H1 (cell line): ENCODE results near the gene SIPA1L3. TPM values are rescaled to one million over a fixed set of nuclear protein-coding genes. Genes with fewer than 3 reads are reported as not detected.

Experiments used
- CTCF ChIA-PET: fragments of 300-600 bp; sonication (Branson Sonifier 250); formaldehyde crosslinking; loops from one replicate; lab custom pipeline; 2021; ENCODE audit not compliant: partially characterized antibody; lab: Charles Lee
- POLR2A ChIA-PET: fragments of 300-600 bp; sonication (Branson Sonifier 250); formaldehyde crosslinking; loops from one replicate; lab custom pipeline; 2021; ENCODE audit warnings: inconsistent platforms; ENCODE audit not compliant: partially characterized antibody; lab: Charles Lee
- DNase-seq, 2 experiments: peaks; one replicate each; pipeline versions ENCODE4 v3.0.0 to v3.0.0-alpha.2; 2010 to 2022; ENCODE audit warnings: low spot score in 2 of 2, low read depth in 1 of 2, mixed read lengths in 1 of 2
- FAIRE-seq: peaks from 2 replicates; lab custom pipeline; 2011; peaks lifted over from hg19 to GRCh38; lab: Jason Lieb, UNC
- H2AFZ ChIP-seq: 2 replicates; pipeline ENCODE4 v1.8.1; 2012; ENCODE audit warnings: low read length, inconsistent platforms
- H2AK5ac ChIP-seq: 2 replicates; pipeline ENCODE4 v1.6.1; 2013; ENCODE audit warnings: low read depth, low read length
- H2BK120ac ChIP-seq: replicated peaks from 2 replicates; pipeline ENCODE3; 2013; ENCODE audit warnings: low read depth, low read length, inconsistent platforms
- H2BK12ac ChIP-seq: 2 replicates; pipeline ENCODE4 v1.6.1; 2013; ENCODE audit warnings: low read depth, low read length
- H2BK15ac ChIP-seq: 2 replicates; pipeline ENCODE4 v1.6.1; 2013; ENCODE audit warnings: low read length
- H2BK20ac ChIP-seq: 2 replicates; pipeline ENCODE4 v1.6.1; 2013; ENCODE audit warnings: low read length
- H2BK5ac ChIP-seq: 2 replicates; pipeline ENCODE4 v1.6.1; 2013; ENCODE audit warnings: low read depth, low read length
- H3K14ac ChIP-seq: 2 replicates; pipeline ENCODE4 v1.6.1; 2013; ENCODE audit warnings: inconsistent platforms; ENCODE audit not compliant: insufficient read length
- H3K18ac ChIP-seq: 2 replicates; pipeline ENCODE4 v1.6.1; 2013; ENCODE audit warnings: low read length; ENCODE audit errors: extremely low read depth
- H3K23ac ChIP-seq: 2 replicates; pipeline ENCODE4 v1.6.1; 2013; ENCODE audit warnings: inconsistent platforms; ENCODE audit not compliant: insufficient read length
- H3K23me2 ChIP-seq: 2 replicates; pipeline ENCODE4 v1.6.1; 2013; ENCODE audit warnings: low read depth, low read length
- H3K27ac ChIP-seq: 2 replicates; pipeline ENCODE4 v1.6.1; 2011; ENCODE audit warnings: low read depth, low read length, inconsistent platforms
- H3K27me3 ChIP-seq, 4 experiments: replicated peaks in 1 of 4; 1 replicate in 1 of 4; 2 replicates in 3 of 4; pipeline versions ENCODE4 v1.6.1 to v1.8.1; 2011 to 2013; ENCODE audit warnings: low read length in 3 of 4, mild to moderate bottlenecking in 3 of 4, inconsistent platforms in 2 of 4, mixed read lengths in 2 of 4, moderate library complexity in 1 of 4; ENCODE audit not compliant: control insufficient read depth in 3 of 4, insufficient read depth in 3 of 4; ENCODE audit errors: extremely low read depth in 1 of 4
- H3K36me3 ChIP-seq, 4 experiments: 2 replicates each; pipeline versions ENCODE4 v1.6.1 to v1.8.1; 2011 to 2013; ENCODE audit warnings: mild to moderate bottlenecking in 4 of 4, low read length in 3 of 4, moderate library complexity in 2 of 4, control low read depth in 1 of 4, inconsistent platforms in 1 of 4; ENCODE audit not compliant: insufficient read depth in 4 of 4, control insufficient read depth in 2 of 4
- H3K4ac ChIP-seq: replicated peaks from 2 replicates; pipeline ENCODE3; 2013; ENCODE audit warnings: low read length, low read depth, mixed read lengths, inconsistent platforms; ENCODE audit not compliant: insufficient read length
- H3K4me1 ChIP-seq, 4 experiments: replicated peaks in 1 of 4; 1 replicate in 1 of 4; 2 replicates in 3 of 4; pipeline versions ENCODE4 v1.6.1 to v1.8.1; 2011 to 2013; ENCODE audit warnings: low read length in 3 of 4, inconsistent platforms in 2 of 4, mixed read lengths in 1 of 4; ENCODE audit not compliant: insufficient read depth in 4 of 4, control insufficient read depth in 3 of 4
- H3K4me2 ChIP-seq, 2 experiments: 2 replicates each; pipeline versions ENCODE4 v1.6.1 to v1.8.1; 2011 to 2013; ENCODE audit warnings: low read depth in 2 of 2, low read length in 2 of 2, control low read depth in 1 of 2, inconsistent platforms in 1 of 2, mild to moderate bottlenecking in 1 of 2; ENCODE audit not compliant: insufficient read depth in 1 of 2
- H3K4me3 ChIP-seq, 4 experiments: fragments of 200-600, 300-600 bp in 1 of 4; sonication (generic), shearing (Covaris generic), sonication (Bioruptor Twin) in 1 of 4; 2 replicates each; pipeline versions ENCODE4 v1.5.1 to v1.8.1; 2011 to 2016; ENCODE audit warnings: low read length in 4 of 4, low read depth in 3 of 4, control low read depth in 2 of 4, inconsistent platforms in 2 of 4, mild to moderate bottlenecking in 2 of 4, mixed read lengths in 1 of 4, moderate library complexity in 1 of 4; ENCODE audit not compliant: insufficient read depth in 2 of 4; ENCODE audit errors: extremely low read depth in 1 of 4
- H3K56ac ChIP-seq: replicated peaks from 2 replicates; pipeline ENCODE3; 2013; ENCODE audit warnings: low read depth, mild to moderate bottlenecking, mixed read lengths, low read length, inconsistent platforms; ENCODE audit not compliant: insufficient read length
- H3K79me1 ChIP-seq: 2 replicates; pipeline ENCODE4 v1.6.1; 2013; ENCODE audit warnings: low read depth, low read length, control low read depth
- H3K79me2 ChIP-seq, 2 experiments: 2 replicates each; pipeline versions ENCODE4 v1.6.1 to v1.8.1; 2012 to 2013; ENCODE audit warnings: low read length in 2 of 2, mild to moderate bottlenecking in 2 of 2, inconsistent platforms in 1 of 2; ENCODE audit not compliant: insufficient read depth in 2 of 2, control insufficient read depth in 1 of 2
- H3K9ac ChIP-seq, 4 experiments: replicated peaks in 1 of 4; 1 replicate in 1 of 4; 2 replicates in 3 of 4; pipeline versions ENCODE4 v1.6.1 to v1.8.1; 2011 to 2013; ENCODE audit warnings: low read depth in 3 of 4, low read length in 3 of 4, control low read depth in 2 of 4, mild to moderate bottlenecking in 2 of 4, moderate library complexity in 2 of 4, inconsistent platforms in 1 of 4; ENCODE audit errors: extremely low read depth in 1 of 4
- H3K9me3 ChIP-seq, 2 experiments: 2 replicates each; pipeline versions ENCODE4 v1.6.1 to v1.8.1; 2012 to 2013; ENCODE audit warnings: mild to moderate bottlenecking in 2 of 2, moderate library complexity in 2 of 2, control low read depth in 1 of 2, inconsistent platforms in 1 of 2, low read depth in 1 of 2, low read length in 1 of 2, mixed read lengths in 1 of 2; ENCODE audit not compliant: insufficient read depth in 2 of 2
- H4K20me1 ChIP-seq, 2 experiments: replicated peaks in 1 of 2; 2 replicates each; pipeline versions ENCODE3 to v1.8.1; 2011 to 2013; ENCODE audit warnings: inconsistent platforms in 2 of 2, low read length in 2 of 2, mild to moderate bottlenecking in 1 of 2; ENCODE audit not compliant: insufficient read depth in 2 of 2, control insufficient read depth in 1 of 2
- H4K5ac ChIP-seq: 2 replicates; pipeline ENCODE4 v1.6.1; 2013; ENCODE audit warnings: low read length, low read depth, mixed read lengths, inconsistent platforms; ENCODE audit not compliant: insufficient read length
- H4K8ac ChIP-seq: 2 replicates; pipeline ENCODE4 v1.8.0; 2013; ENCODE audit warnings: mild to moderate bottlenecking, moderate library complexity, low read length, inconsistent platforms; ENCODE audit not compliant: insufficient read depth; ENCODE audit errors: extremely low read depth
- H4K91ac ChIP-seq: replicated peaks from 2 replicates; pipeline ENCODE3; 2013; ENCODE audit warnings: low read length, mixed read lengths, inconsistent platforms; ENCODE audit not compliant: insufficient read length
- GABPA ChIP-seq: IDR thresholded peaks from 2 replicates; pipeline ENCODE4 v1.6.1; 2011; ENCODE audit warnings: mild to moderate bottlenecking, low read length, moderate library complexity, borderline replicate concordance; ENCODE audit not compliant: insufficient read depth
- KDM1A ChIP-seq: fragments of 200-600, 300-600 bp; sonication (generic); IDR thresholded peaks from 2 replicates; pipeline ENCODE4 v1.7.1; 2016; ENCODE audit warnings: mild to moderate bottlenecking, low read length, borderline replicate concordance
- WGBS, 2 experiments: shearing (Covaris generic) in 1 of 2; methylation state at CpG; one replicate each; pipeline versions ENCODE4 v1.1.6 to v1.1.7; 2013 to 2015; ENCODE audit warnings: low lambda C conversion rate in 2 of 2, mixed read lengths in 2 of 2, inconsistent platforms in 1 of 2, low coverage in 1 of 2, missing lambda C conversion rate in 1 of 2; ENCODE audit not compliant: insufficient replicate concordance in 2 of 2, insufficient coverage in 1 of 2, insufficient read length in 1 of 2; ENCODE audit errors: extremely low coverage in 1 of 2, missing lambda C conversion rate in 1 of 2; 5-methylcytosine and 5-hydroxymethylcytosine counted together
- polyA plus RNA-seq, 7 experiments: library from polyadenylated mRNA; depleted of rRNA in 3 of 7; stranded (reverse) in 5 of 7; unstranded in 2 of 7; fragments of >200 nt in 5 of 7; fragments of 200-250 nt in 2 of 7; gene quantifications; 1 replicate in 5 of 7; 2 replicates in 1 of 7; 4 replicates in 1 of 7; pipeline versions ENCODE4 v1.2.1 to v1.2.3, GENCODE V29; 2011 to 2013; ENCODE audit warnings: missing spikeins in 2 of 7, mixed read lengths in 2 of 7
- total RNA-seq: library from RNA; stranded (reverse); fragmentation: NEBNext Ultra II Directional; extraction: Animal tissue kit (Norgen Biotek cat#: 25700); gene quantifications from 2 replicates; pipeline ENCODE4 v1.2.1, GENCODE V29; 2021

SIPA1L3 gene
- total and polyA plus RNA-seq, 2 of the 8 experiments (the other 6 are each of a cell fraction or from before 2014, with no cell fraction given) = 15.0 to 54.9 TPM

DNA sequence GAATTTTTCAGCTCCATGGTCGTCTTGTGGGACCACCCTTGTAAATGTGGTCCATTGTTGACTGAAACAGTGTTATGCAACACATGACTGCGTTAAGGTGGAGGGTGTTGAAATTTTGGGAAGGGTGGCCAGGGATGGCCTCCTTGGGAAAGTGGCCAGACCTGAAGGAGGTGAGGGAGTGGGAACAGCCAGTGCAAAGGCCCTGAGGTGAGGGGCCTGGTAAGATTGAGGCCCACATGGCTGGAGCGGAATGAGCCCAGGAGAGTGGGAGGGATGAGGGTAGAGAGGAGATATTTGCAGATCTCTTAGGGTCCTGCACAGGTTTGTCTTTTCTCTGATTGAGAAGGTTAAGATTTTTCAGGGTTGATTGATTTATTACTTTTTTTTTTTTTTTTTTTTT, 18.2 kb downstream of the SIPA1L3 start:
- H3K36me3 ChIP-seq = no peaks in the 10 kb centered on the region
- no peak overlapping the region for H3K4ac ChIP-seq
- H2BK15ac ChIP-seq = no peak overlapping the region
- no peak overlapping the region for H3K27ac ChIP-seq
- H3K9ac ChIP-seq = no peak overlapping the region; a peak in 1 of 7 replicates
- H3K4me3 ChIP-seq = no peak overlapping the region
- H3K79me1 ChIP-seq = peaks cover 17% of the 10 kb centered on the region
- H3K18ac ChIP-seq = no peak overlapping the region
- peaks cover 0 to 4% of the 10 kb centered on the region in 2 experiments for H4K20me1 ChIP-seq
- no peak overlapping the region for H2AFZ ChIP-seq
- H3K79me2 ChIP-seq = peaks cover 0 to 60% of the 10 kb centered on the region in 2 experiments; a peak in 2 of 4 replicates
- no peak overlapping the region for H3K4me2 ChIP-seq
- no peak overlapping the region for H2BK5ac ChIP-seq
- no peak overlapping the region for H3K56ac ChIP-seq
- FAIRE-seq = no peak
- ChIA-PET CTCF (interaction anchor here (2.1 kb wide), 2 partner anchors 25 to 61 kb away, joined by 4 to 10 read pairs; no protein-coding TSS in a partner anchor), POLR2A (interaction anchor here (0.6 kb wide), 2 partner anchors 155 to 284 kb away, joined by 3 read pairs; no protein-coding TSS in a partner anchor)
- no peaks in the 10 kb centered on the region for H3K27me3 ChIP-seq
- H3K4me1 ChIP-seq = peaks cover 8 to 18% (median 12%) of the 10 kb centered on the region in 4 experiments
- WGBS, 2 experiments = 92% methylated on average over 3 of the region's 3 CpGs; no CpG with 5 or more reads in 1 of the 2 experiments
- no peak overlapping the region for H2BK120ac ChIP-seq
- H4K8ac ChIP-seq = no peak overlapping the region
- no peak overlapping the region for H4K5ac ChIP-seq
- H3K14ac ChIP-seq = no peak overlapping the region
- H3K23me2 ChIP-seq = peaks cover 3% of the 10 kb centered on the region; the same call in 1 of the 2 replicates
- H3K23ac ChIP-seq = no peak overlapping the region
- no peak for TF ChIP-seq GABPA
- TF ChIP-seq KDM1A = peak; percentile 77; the same call in 1 of the 2 replicates
- H2AK5ac ChIP-seq = peak overlapping the region; percentile 39; the same call in 1 of the 2 replicates
- peak overlapping the region; percentile 27; the same call in 1 of the 2 replicates for H2BK12ac ChIP-seq
- DNase-seq = no peak
- no peak overlapping the region for H2BK20ac ChIP-seq
- no peak overlapping the region for H4K91ac ChIP-seq
- no peaks in the 10 kb centered on the region for H3K9me3 ChIP-seq
